IPS-18a (cell line): Measurements from ENCODE around the gene SPOCK1.

Experiments
- H3K27ac ChIP-seq: one replicate; pipeline ENCODE4 v1.5.1; 2013; ENCODE audit warnings: low read length
- H3K27me3 ChIP-seq: one replicate; pipeline ENCODE4 v1.6.1; 2013; ENCODE audit warnings: mild to moderate bottlenecking, low read length; ENCODE audit not compliant: control insufficient read depth, insufficient read depth
- H3K36me3 ChIP-seq: one replicate; pipeline ENCODE4 v1.6.1; 2013; ENCODE audit warnings: low read depth, low read length; ENCODE audit not compliant: control insufficient read depth
- H3K4me1 ChIP-seq: one replicate; pipeline ENCODE4 v1.6.1; 2013; ENCODE audit warnings: low read depth, low read length; ENCODE audit not compliant: control insufficient read depth
- H3K4me3 ChIP-seq: one replicate; pipeline ENCODE4 v1.5.1; 2013; ENCODE audit warnings: low read length
- H3K9ac ChIP-seq: one replicate; pipeline ENCODE4 v1.6.1; 2013; ENCODE audit warnings: mild to moderate bottlenecking, low read length, moderate library complexity
- H3K9me3 ChIP-seq: one replicate; pipeline ENCODE4 v1.6.1; 2013; ENCODE audit warnings: low read depth, low read length; ENCODE audit not compliant: control insufficient read depth

SPOCK1 gene

DNA sequence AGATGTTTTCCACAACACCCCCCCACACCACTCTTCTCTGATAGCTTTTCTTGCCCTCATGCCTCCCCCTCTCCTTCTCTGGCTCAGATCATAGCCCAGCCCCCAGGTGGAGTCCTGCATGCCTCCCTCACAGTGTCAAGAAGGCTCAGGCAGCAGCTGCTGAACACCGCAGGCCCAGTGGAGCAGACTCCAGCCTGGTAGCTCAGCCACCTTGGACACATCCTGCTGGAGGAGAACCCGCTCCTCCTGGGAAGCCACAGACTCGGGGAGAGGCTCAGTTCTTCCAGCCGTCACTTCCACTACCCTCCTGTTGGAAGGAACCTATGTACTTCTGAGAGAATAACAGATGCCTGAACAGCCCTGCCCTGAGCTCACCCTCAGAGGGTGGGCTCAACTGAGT lies 143.4 kb downstream of the SPOCK1 start:
- Histone ChIP-seq H3K9ac (no peak overlapping the region), H3K36me3 (no peaks in the 10 kb centered on the region), H3K27me3 (no peaks in the 10 kb centered on the region), H3K4me1 (no peaks in the 10 kb centered on the region), H3K4me3 (no peak overlapping the region), H3K27ac (no peak overlapping the region), H3K9me3 (no peaks in the 10 kb centered on the region)

DNA sequence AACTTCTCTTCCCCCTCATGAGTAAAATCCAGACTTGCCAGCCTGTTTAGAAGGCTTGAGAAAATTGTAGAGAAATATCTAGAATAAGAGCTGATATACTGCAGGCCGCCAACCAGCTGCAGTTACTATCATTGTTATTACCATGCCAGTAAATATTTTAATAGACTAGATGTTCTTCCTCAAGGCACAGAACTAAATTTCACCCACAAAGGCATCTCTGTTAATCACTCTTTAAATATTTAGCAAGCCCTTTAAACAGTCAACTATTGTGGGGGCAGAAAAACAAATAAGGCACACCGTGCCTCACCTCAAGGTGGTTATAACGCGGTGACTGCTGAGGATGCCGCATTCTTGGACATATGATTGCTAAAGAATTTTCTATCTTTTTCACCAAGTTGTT lies 147.0 kb downstream of the SPOCK1 start:
- H3K36me3 ChIP-seq = no peaks in the 10 kb centered on the region
- no peak overlapping the region for H3K4me3 ChIP-seq
- H3K9ac ChIP-seq = no peak overlapping the region
- H3K4me1 ChIP-seq = no peaks in the 10 kb centered on the region
- no peaks in the 10 kb centered on the region for H3K9me3 ChIP-seq
- no peaks in the 10 kb centered on the region for H3K27me3 ChIP-seq
- H3K27ac ChIP-seq = no peak overlapping the region

DNA sequence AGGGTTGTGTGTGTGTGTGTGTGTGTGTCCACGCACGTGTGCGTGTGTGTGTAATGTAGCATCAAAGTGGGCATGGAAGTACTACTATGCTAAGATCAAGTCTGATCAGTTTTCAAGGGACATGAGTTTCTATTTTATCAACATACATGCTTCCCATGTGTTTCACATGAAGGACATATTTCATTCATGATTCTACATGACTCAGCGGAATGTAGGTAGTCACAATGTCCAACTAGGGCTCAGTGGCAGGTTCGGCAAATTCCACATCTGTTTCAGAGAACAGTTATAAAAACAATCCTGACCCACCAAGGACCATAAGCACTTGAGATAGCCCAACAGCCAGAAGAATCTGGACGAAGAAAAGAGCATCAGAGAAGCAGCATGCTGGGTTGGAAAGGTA lies 148.3 kb downstream of the SPOCK1 start:
- Histone ChIP-seq H3K36me3 (no peaks in the 10 kb centered on the region), H3K27me3 (no peaks in the 10 kb centered on the region), H3K9me3 (no peaks in the 10 kb centered on the region), H3K9ac (no peak overlapping the region), H3K4me3 (no peak overlapping the region), H3K4me1 (peaks cover 4% of the 10 kb centered on the region), H3K27ac (no peak overlapping the region)

DNA sequence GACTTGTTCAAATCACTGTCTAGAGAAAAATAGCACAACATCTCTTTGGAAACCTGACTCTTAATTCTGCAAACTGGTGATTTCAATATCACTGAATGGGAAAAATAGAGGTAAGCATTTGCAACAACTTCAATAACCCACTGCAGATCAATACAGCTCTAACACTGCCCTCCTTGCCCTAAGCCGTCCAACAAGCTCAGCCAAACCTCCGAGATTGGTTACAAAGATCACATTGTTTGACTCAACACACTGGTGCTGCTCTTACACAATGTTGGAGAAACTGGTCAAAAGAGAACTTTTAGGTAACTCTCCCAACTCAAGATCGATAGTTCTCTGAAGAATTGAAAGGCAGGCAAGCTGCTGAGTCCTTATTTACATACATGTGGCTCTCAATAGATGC lies 150.4 kb downstream of the SPOCK1 start:
- H3K4me1 ChIP-seq = peaks cover 8% of the 10 kb centered on the region
- no peaks in the 10 kb centered on the region for H3K9me3 ChIP-seq
- no peaks in the 10 kb centered on the region for H3K36me3 ChIP-seq
- H3K9ac ChIP-seq = no peak overlapping the region
- H3K27me3 ChIP-seq = no peaks in the 10 kb centered on the region
- no peak overlapping the region for H3K27ac ChIP-seq
- H3K4me3 ChIP-seq = no peak overlapping the region

DNA sequence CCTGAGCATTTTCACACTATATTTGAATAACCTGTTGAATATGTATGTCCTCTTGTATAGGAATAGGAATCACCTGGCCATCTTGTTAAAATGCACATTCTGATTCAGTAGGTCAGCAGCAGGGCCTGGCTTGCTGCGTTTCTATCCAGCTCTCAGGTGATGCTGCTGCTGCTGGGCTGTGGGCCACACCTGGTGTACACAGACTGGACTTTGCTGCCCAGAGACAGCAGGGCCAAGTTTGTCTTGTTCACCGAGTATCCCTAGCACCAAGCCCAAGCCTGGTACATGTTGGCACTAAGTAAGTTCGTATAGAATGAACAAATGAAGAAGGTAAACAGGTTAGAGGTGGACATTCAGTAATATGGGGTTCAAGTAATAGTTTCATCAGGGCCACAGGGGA lies 151.3 kb downstream of the SPOCK1 start:
- peaks cover 8% of the 10 kb centered on the region for H3K4me1 ChIP-seq
- H3K9ac ChIP-seq = no peak overlapping the region
- H3K9me3 ChIP-seq = no peaks in the 10 kb centered on the region
- H3K27ac ChIP-seq = no peak overlapping the region
- no peaks in the 10 kb centered on the region for H3K36me3 ChIP-seq
- no peak overlapping the region for H3K4me3 ChIP-seq
- no peaks in the 10 kb centered on the region for H3K27me3 ChIP-seq

DNA sequence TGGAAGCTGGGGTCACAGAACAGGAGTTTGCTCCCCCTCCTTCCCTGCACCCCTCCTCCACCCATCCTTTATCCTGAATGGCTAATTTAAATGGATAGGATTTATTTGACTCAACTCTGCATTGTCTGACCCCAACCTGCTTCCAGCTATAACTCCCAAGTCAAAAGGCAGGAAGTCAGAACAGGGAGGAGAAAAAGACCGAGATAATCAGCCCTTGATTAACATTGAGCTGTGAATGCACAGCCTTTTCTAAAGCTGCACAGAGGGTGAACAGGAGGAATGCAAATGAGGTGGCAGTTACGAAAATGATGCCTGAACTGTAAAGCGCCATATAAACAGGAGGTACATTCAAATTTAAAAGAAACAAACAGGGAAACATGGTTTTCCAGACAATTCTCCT lies 152.8 kb downstream of the SPOCK1 start:
- H3K4me3 ChIP-seq = no peak overlapping the region
- H3K9me3 ChIP-seq = no peaks in the 10 kb centered on the region
- peaks cover 13% of the 10 kb centered on the region for H3K4me1 ChIP-seq
- H3K27ac ChIP-seq = no peak overlapping the region
- no peaks in the 10 kb centered on the region for H3K27me3 ChIP-seq
- H3K36me3 ChIP-seq = no peaks in the 10 kb centered on the region
- H3K9ac ChIP-seq = no peak overlapping the region

DNA sequence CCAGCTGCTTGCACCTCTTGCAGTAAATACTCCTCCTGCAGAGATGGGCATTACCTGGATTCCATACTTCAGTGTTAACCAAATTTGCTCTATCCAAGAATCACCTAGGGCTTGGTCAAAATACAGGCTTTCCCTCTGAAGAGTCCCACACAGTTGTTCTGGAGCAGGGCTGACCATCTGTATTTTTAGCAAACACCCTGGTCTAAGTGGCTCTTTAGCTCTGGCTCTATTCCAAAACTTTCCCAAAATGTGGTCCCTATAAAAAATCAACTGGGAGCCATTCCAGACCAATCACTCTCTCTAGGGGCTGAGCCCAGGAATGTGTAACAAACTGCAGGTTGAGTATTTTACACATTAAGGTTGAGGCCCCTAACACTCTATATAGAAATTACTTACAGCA lies 153.7 kb downstream of the SPOCK1 start:
- Histone ChIP-seq H3K27ac (no peak overlapping the region), H3K4me1 (peaks cover 13% of the 10 kb centered on the region), H3K9ac (no peak overlapping the region), H3K9me3 (no peaks in the 10 kb centered on the region), H3K27me3 (no peaks in the 10 kb centered on the region), H3K36me3 (no peaks in the 10 kb centered on the region), H3K4me3 (no peak overlapping the region)

DNA sequence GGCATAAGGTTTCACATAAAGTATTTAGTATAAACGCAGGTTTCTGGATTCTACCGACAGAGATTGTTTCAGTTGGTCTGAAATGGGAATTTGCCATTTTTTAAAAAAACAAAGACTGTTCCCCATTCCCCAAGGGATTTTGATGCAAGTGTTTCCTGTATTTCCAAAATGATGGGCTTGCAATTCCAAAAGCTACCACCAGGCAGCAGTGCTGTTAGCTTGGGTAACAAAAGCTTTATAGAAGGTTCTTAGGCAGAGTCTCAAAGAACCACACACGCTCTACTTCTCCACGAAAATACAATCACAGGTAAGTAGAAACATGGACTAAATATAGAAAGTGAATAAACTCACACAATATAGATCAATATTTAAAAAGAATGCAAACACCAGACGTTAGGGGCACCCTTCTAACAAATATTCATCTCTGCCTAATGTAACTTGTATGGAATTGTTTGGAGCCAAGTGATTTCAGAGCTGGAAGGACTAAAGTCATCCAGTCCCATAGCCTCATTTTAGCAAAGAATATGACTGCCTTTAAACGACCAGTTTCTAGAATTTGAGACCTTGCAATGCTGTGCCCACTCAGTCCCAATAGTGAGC lies 154.3 kb downstream of the SPOCK1 start:
- Histone ChIP-seq H3K27ac (no peak overlapping the region), H3K9ac (no peak overlapping the region), H3K4me1 (peaks cover 13% of the 10 kb centered on the region), H3K4me3 (no peak overlapping the region), H3K27me3 (no peaks in the 10 kb centered on the region), H3K36me3 (no peaks in the 10 kb centered on the region), H3K9me3 (no peaks in the 10 kb centered on the region)

DNA sequence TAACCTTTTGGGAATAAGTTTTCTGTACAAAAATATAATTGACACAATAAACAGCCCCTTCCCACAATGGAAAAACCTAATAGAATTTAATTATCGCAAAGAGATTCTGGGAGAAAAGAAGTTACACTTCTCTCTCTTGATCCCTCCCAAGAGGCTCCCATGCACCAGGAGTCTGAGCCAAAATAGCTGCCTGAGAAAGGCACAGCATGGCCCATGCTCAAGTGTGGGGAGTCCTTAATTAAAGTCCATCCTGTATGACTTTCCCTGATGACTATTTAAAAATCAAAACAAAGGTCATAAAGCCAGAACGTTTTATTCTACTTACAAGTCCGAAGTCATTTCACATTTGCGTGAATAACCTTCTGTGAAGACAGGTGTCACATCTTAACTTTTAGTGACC lies 155.1 kb downstream of the SPOCK1 start:
- H3K4me1 ChIP-seq = peaks cover 13% of the 10 kb centered on the region
- H3K36me3 ChIP-seq = no peaks in the 10 kb centered on the region
- no peak overlapping the region for H3K4me3 ChIP-seq
- H3K9ac ChIP-seq = no peak overlapping the region
- H3K27me3 ChIP-seq = no peaks in the 10 kb centered on the region
- H3K27ac ChIP-seq = no peak overlapping the region
- no peaks in the 10 kb centered on the region for H3K9me3 ChIP-seq

DNA sequence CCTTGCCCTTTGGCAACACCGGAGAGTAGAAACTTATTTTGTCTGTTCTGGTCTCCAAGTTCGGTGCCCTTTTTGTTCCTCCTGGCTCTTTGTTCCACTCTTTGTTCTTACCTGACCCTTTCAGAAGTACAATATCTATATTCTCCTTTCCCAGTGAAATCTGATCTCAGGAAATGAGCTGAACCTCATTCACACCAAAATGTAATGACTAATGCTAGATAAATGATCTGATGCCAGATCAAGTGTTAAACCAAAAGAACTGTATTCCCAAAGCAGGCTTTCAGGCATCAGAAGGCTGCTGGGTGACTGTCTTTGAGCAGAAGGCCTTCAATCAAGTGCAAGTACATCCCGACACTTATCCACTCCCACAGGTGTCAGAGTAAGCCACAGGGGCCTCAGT lies 156.4 kb downstream of the SPOCK1 start:
- H3K27me3 ChIP-seq = no peaks in the 10 kb centered on the region
- no peaks in the 10 kb centered on the region for H3K9me3 ChIP-seq
- H3K36me3 ChIP-seq = no peaks in the 10 kb centered on the region
- H3K4me3 ChIP-seq = no peak overlapping the region
- no peak overlapping the region for H3K27ac ChIP-seq
- H3K9ac ChIP-seq = no peak overlapping the region
- peaks cover 13% of the 10 kb centered on the region for H3K4me1 ChIP-seq

DNA sequence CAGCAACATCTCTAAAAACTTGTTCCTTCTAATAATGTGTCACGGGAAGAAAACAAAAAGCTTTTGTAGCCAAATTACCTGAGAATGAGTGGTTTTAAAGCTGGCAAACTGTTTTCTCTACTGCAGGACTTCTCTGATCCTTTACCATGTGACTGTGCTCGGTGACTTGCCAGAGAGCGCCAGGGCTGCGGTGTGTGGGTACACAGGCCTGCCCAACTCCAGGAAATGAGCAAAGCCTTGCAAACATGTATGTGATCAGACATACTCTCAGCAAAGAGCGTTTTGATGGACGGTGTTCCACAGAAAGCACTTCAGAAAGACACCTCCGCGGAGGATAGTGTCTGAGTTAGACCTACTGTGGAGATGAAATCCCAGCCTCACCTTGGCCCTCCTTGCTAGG lies 157.3 kb downstream of the SPOCK1 start:
- Histone ChIP-seq H3K9ac (no peak overlapping the region), H3K9me3 (no peaks in the 10 kb centered on the region), H3K27ac (no peak overlapping the region), H3K27me3 (no peaks in the 10 kb centered on the region), H3K36me3 (no peaks in the 10 kb centered on the region), H3K4me3 (no peak overlapping the region), H3K4me1 (peaks cover 13% of the 10 kb centered on the region)

DNA sequence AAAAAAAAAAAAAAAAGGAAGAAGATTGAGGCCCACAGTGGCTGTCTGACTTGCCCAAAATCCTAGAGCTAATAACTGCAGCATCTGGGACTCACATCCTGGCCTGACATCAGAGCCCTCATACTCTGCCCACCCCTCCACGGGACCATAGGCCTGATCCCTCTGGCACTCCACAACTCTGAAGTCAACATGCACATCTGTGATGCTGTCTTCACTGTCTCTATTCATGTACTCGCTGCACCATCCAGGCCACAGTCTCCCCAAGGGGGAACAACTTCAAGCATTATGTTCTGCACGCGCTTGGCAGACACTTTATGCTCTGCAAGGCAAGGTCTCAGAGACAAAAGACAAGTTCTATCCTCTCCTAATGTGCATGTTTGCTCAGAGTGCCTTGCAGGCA lies 158.2 kb downstream of the SPOCK1 start:
- Histone ChIP-seq H3K27ac (no peak overlapping the region), H3K9ac (no peak overlapping the region), H3K36me3 (no peaks in the 10 kb centered on the region), H3K4me1 (peaks cover 9% of the 10 kb centered on the region), H3K9me3 (no peaks in the 10 kb centered on the region), H3K4me3 (no peak overlapping the region), H3K27me3 (no peaks in the 10 kb centered on the region)
